Mucosa of descending colon (tissue), 3 donors: ENCODE measurements around the gene RAB8A. TPM values are rescaled to one million over a fixed set of nuclear protein-coding genes. Genes with fewer than 3 reads are reported as not detected.

ENCODE experiments used
- ATAC-seq: fragments of 200-7000 bp; cut with Tn5 transposase; one replicate; pipeline ENCODE4 v1.9.1; 2020; ENCODE audit warnings: mild to moderate bottlenecking, moderate library complexity
- DNase-seq, 3 donors: peaks; one replicate each; pipeline ENCODE4 v3.0.0-alpha.2; 2020
- H3K36me3 ChIP-seq: fragments of 200-600 bp; one replicate; pipeline ENCODE4 v1.8.0; 2021; ENCODE audit warnings: low read depth, mild to moderate bottlenecking
- H3K4me1 ChIP-seq: fragments of 200-600 bp; one replicate; pipeline ENCODE4 v1.8.0; 2021; ENCODE audit warnings: low read depth, mild to moderate bottlenecking
- H3K4me3 ChIP-seq: fragments of 200-600 bp; one replicate; pipeline ENCODE4 v1.8.0; 2021; ENCODE audit warnings: mild to moderate bottlenecking
- H3K9me3 ChIP-seq: fragments of 200-600 bp; one replicate; pipeline ENCODE4 v1.8.0; 2021; ENCODE audit warnings: mild to moderate bottlenecking
- intact Hi-C, 2 donors: fragments of 100-400 bp; cut with DNase I in 1 of 2; cut with micrococcal nuclease in 1 of 2; formaldehyde crosslinking; loops; one replicate each; pipeline versions ENCODE4 v1.11.0 to v1.11.1; 2022; cut with DNase I, micrococcal nuclease
- total RNA-seq, 3 donors: library from RNA; stranded (reverse); fragmentation: NEBNext Ultra II Directional in 2 of 3; extraction: Animal tissue kit (Norgen Biotek cat#: 25700) in 2 of 3; gene quantifications; one replicate each; pipeline versions ENCODE4 v1.2.1 to v1.2.4, GENCODE V29; 2021 to 2023
- TF ChIP-seq, protein P1 (sequence below): fragments of 200-600 bp; IDR thresholded peaks from one replicate; pipeline ENCODE4 v1.8.0; 2022; ENCODE audit warnings: antibody characterized with exemption, mild to moderate bottlenecking
- donor health status: DM: no; HTN: no; CAD: no; lungs with moderate emphysema.
- donor health status: DM: no; HTN: no; CAD: no.
- donor health status: DM: no; HTN: yes; CAD: no.

RAB8A gene
- total RNA-seq, 3 donors from 2014 or later, result 85.5 to 129 (median 119) TPM

DNA sequence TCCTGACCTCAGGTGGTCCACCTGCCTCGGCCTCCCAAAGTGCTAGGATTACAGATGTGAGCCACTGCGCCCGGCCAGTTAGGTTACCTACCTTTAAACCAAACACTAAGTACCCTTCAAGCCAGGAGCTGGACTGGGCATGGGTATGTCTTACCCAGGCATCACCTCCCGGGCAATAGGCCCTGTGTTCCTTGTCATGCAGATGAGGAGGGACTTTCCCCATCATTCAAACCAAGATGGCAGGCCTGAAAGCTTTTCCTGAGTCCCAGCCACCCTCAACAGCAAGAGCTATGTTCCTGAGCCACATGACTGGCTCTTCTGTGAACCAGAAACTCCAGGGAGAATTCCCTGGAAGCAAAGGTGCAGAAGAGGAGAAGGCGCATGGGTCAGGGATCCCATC is 9.5 kb downstream of the RAB8A start:
- intact Hi-C loops, result no loop called here
- Histone ChIP-seq H3K4me3 (no peak overlapping the region), H3K9me3 (no peaks in the 10 kb centered on the region), H3K4me1 (peaks cover 16% of the 10 kb centered on the region), H3K36me3 (peaks cover 17% of the 10 kb centered on the region)
- ATAC-seq (no peak), DNase-seq (no peak)
- TF ChIP-seq, protein P1, sequence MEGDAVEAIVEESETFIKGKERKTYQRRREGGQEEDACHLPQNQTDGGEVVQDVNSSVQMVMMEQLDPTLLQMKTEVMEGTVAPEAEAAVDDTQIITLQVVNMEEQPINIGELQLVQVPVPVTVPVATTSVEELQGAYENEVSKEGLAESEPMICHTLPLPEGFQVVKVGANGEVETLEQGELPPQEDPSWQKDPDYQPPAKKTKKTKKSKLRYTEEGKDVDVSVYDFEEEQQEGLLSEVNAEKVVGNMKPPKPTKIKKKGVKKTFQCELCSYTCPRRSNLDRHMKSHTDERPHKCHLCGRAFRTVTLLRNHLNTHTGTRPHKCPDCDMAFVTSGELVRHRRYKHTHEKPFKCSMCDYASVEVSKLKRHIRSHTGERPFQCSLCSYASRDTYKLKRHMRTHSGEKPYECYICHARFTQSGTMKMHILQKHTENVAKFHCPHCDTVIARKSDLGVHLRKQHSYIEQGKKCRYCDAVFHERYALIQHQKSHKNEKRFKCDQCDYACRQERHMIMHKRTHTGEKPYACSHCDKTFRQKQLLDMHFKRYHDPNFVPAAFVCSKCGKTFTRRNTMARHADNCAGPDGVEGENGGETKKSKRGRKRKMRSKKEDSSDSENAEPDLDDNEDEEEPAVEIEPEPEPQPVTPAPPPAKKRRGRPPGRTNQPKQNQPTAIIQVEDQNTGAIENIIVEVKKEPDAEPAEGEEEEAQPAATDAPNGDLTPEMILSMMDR, result no peak

DNA sequence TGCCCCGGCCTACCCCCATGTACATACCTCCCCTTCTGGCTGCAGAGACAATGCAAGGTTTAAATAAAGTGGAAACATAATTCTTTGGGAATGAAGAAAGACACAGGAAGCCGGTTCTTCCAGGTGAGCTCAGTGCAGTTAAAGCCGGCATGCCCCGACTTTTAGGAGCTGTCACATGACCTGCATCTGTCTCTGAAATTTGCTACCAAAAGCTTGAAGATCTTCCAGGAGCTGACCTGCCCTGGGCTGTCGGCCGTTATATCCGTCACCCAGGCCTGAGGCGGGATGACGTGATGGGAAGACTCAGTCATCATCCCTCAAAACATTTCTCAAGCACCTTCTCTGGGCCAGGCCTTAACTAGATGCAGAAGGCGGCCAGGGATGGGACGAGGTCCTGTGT is 10.3 kb downstream of the RAB8A start:
- TF ChIP-seq, protein P1, result no peak
- peaks cover 17% of the 10 kb centered on the region for H3K4me1 ChIP-seq
- no peak for ATAC-seq
- H3K4me3 ChIP-seq, result no peak overlapping the region
- H3K9me3 ChIP-seq, result no peaks in the 10 kb centered on the region
- peaks cover 17% of the 10 kb centered on the region for H3K36me3 ChIP-seq
- no peak for DNase-seq
- intact Hi-C loops, result no loop called here

- Histone ChIP-seq H3K9me3 (no peaks in the 10 kb centered on the region), H3K4me3 (no peak overlapping the region), H3K4me1 (peaks cover 8% of the 10 kb centered on the region), H3K36me3 (peaks cover 17% of the 10 kb centered on the region)
- intact Hi-C loops, result no loop called here
- TF ChIP-seq, protein P1, result no peak
- DNase-seq (no peak), ATAC-seq (no peak)
Observed at GRCh38 chr19:16124953-16125352, 13.3 kb downstream of the RAB8A start.

- Histone ChIP-seq H3K9me3 (no peaks in the 10 kb centered on the region), H3K4me1 (peaks cover 8% of the 10 kb centered on the region), H3K36me3 (peaks cover 17% of the 10 kb centered on the region), H3K4me3 (no peak overlapping the region)
- TF ChIP-seq, protein P1, result no peak
- intact Hi-C loops, result no loop called here
- DNase-seq, result peak in 1 of 3 donors; percentile 52
- peak; percentile 88 for ATAC-seq
Observed at GRCh38 chr19:16125737-16126495, 14.2 kb downstream of the RAB8A start.

- ATAC-seq (no peak), DNase-seq (no peak)
- peaks cover 8% of the 10 kb centered on the region for H3K4me1 ChIP-seq
- H3K9me3 ChIP-seq, result no peaks in the 10 kb centered on the region
- H3K36me3 ChIP-seq, result peaks cover 10% of the 10 kb centered on the region
- TF ChIP-seq, protein P1, result no peak
- intact Hi-C loops, result no loop called here
- no peak overlapping the region for H3K4me3 ChIP-seq
Observed at GRCh38 chr19:16127080-16127479, 15.4 kb downstream of the RAB8A start.
